H9 (cell line): ENCODE measurements around the gene OSBPL9. TPM values are rescaled to one million over a fixed set of nuclear protein-coding genes. Genes with fewer than 3 reads are reported as not detected.

Experiments used
- DNase-seq: peaks from one replicate; pipeline ENCODE4 v3.0.0-alpha.2; 2017
- H2AFZ ChIP-seq: one replicate; pipeline ENCODE4 v1.6.1; 2013; ENCODE audit warnings: mild to moderate bottlenecking, low read length, control low read depth, moderate library complexity
- H2AK5ac ChIP-seq: 2 replicates; pipeline ENCODE4 v1.6.1; 2013; ENCODE audit warnings: low read length, control low read depth, mixed read lengths; ENCODE audit not compliant: insufficient read length
- H2BK120ac ChIP-seq: one replicate; pipeline ENCODE4 v1.6.1; 2013; ENCODE audit warnings: low read depth, mild to moderate bottlenecking, low read length, control low read depth, inconsistent platforms; ENCODE audit not compliant: poor library complexity, severe bottlenecking
- H2BK12ac ChIP-seq: 2 replicates; pipeline ENCODE4 v1.6.1; 2013; ENCODE audit warnings: low read length, control low read depth, mixed read lengths, low read depth; ENCODE audit not compliant: insufficient read length
- H2BK15ac ChIP-seq: 2 replicates; pipeline ENCODE4 v1.6.1; 2013; ENCODE audit warnings: low read depth, low read length, control low read depth
- H2BK20ac ChIP-seq: one replicate; pipeline ENCODE4 v1.6.1; 2013; ENCODE audit warnings: low read depth, mild to moderate bottlenecking, low read length, control low read depth, inconsistent platforms; ENCODE audit not compliant: poor library complexity, severe bottlenecking
- H2BK5ac ChIP-seq: 2 replicates; pipeline ENCODE4 v1.6.1; 2013; ENCODE audit warnings: low read length, control low read depth, mixed read lengths; ENCODE audit not compliant: insufficient read length
- H3K14ac ChIP-seq: 2 replicates; pipeline ENCODE4 v1.6.1; 2013; ENCODE audit warnings: low read length, control low read depth; ENCODE audit not compliant: insufficient read depth
- H3K18ac ChIP-seq: 2 replicates; pipeline ENCODE4 v1.6.1; 2013; ENCODE audit warnings: low read depth, mild to moderate bottlenecking, mixed read lengths, low read length, control low read depth; ENCODE audit not compliant: insufficient read length
- H3K23ac ChIP-seq: 2 replicates; pipeline ENCODE4 v1.6.1; 2013; ENCODE audit warnings: low read length, control low read depth, mixed read lengths, low read depth; ENCODE audit not compliant: insufficient read length
- H3K23me2 ChIP-seq: 2 replicates; pipeline ENCODE4 v1.6.1; 2013; ENCODE audit warnings: low read depth, mild to moderate bottlenecking, mixed read lengths, low read length, control low read depth; ENCODE audit not compliant: insufficient read length, poor library complexity, severe bottlenecking
- H3K27ac ChIP-seq: 2 replicates; pipeline ENCODE4 v1.5.1; 2013; ENCODE audit warnings: low read length, control low read depth, mixed read lengths, low read depth; ENCODE audit not compliant: insufficient read length
- H3K27me3 ChIP-seq: 2 replicates; pipeline ENCODE4 v1.6.1; 2013; ENCODE audit warnings: low read length, control low read depth, inconsistent platforms; ENCODE audit not compliant: insufficient read depth
- H3K4ac ChIP-seq: 2 replicates; pipeline ENCODE4 v1.6.1; 2013; ENCODE audit warnings: low read depth, mild to moderate bottlenecking, control low read depth, inconsistent platforms, low read length, moderate library complexity
- H3K4me1 ChIP-seq: 2 replicates; pipeline ENCODE4 v1.6.1; 2013; ENCODE audit warnings: low read length, control low read depth, inconsistent platforms; ENCODE audit not compliant: insufficient read depth
- H3K4me2 ChIP-seq: 2 replicates; pipeline ENCODE4 v1.6.1; 2013; ENCODE audit warnings: low read length, control low read depth, mixed read lengths; ENCODE audit not compliant: insufficient read length, insufficient read depth
- H3K56ac ChIP-seq: 2 replicates; pipeline ENCODE4 v1.6.1; 2013; ENCODE audit warnings: low read depth, mild to moderate bottlenecking, mixed read lengths, low read length, control low read depth; ENCODE audit not compliant: insufficient read length
- H3K79me1 ChIP-seq: 2 replicates; pipeline ENCODE4 v1.6.1; 2013; ENCODE audit warnings: low read depth, mild to moderate bottlenecking, moderate library complexity, low read length, control low read depth, inconsistent platforms; ENCODE audit not compliant: insufficient read depth, poor library complexity, severe bottlenecking
- H3K79me2 ChIP-seq: 2 replicates; pipeline ENCODE4 v1.6.1; 2013; ENCODE audit warnings: low read length, control low read depth, inconsistent platforms; ENCODE audit not compliant: insufficient read depth
- H3K9ac ChIP-seq: 2 replicates; pipeline ENCODE4 v1.6.1; 2013; ENCODE audit warnings: low read length, control low read depth, mixed read lengths; ENCODE audit not compliant: insufficient read length; ENCODE audit errors: extremely low read depth
- H3K9me3 ChIP-seq: one replicate; pipeline ENCODE4 v1.6.1; 2013; ENCODE audit warnings: low read depth, low read length, inconsistent platforms; ENCODE audit not compliant: control insufficient read depth
- H3T11ph ChIP-seq: one replicate; pipeline ENCODE4 v1.6.1; 2013; ENCODE audit warnings: mild to moderate bottlenecking, low read length, control low read depth, inconsistent platforms
- H4K20me1 ChIP-seq: one replicate; pipeline ENCODE4 v1.6.1; 2013; ENCODE audit not compliant: control insufficient read depth, insufficient read length, insufficient read depth
- H4K5ac ChIP-seq: 2 replicates; pipeline ENCODE4 v1.6.1; 2013; ENCODE audit warnings: low read depth, mild to moderate bottlenecking, mixed read lengths, low read length, control low read depth; ENCODE audit not compliant: insufficient read length
- H4K8ac ChIP-seq: replicated peaks from 2 replicates; pipeline ENCODE4 v1.6.1; 2013; ENCODE audit warnings: low read length, control low read depth, mixed read lengths, low read depth; ENCODE audit not compliant: insufficient read length
- H4K91ac ChIP-seq: 2 replicates; pipeline ENCODE4 v1.6.1; 2013; ENCODE audit warnings: low read depth, mild to moderate bottlenecking, moderate library complexity, mixed read lengths, low read length, control low read depth; ENCODE audit not compliant: insufficient read length
- H3K27ac Mint-ChIP-seq, 3 experiments: 2 replicates in 2 of 3; 3 replicates in 1 of 3; pipeline ENCODE4 v1.8.0; 2020 to 2021; ENCODE audit warnings: mixed read lengths in 3 of 3, mild to moderate bottlenecking in 1 of 3, moderate library complexity in 1 of 3
- H3K27me3 Mint-ChIP-seq: 2 replicates; pipeline ENCODE4 v1.8.0; 2021; ENCODE audit warnings: low read depth, mild to moderate bottlenecking, moderate library complexity, mixed read lengths
- H3K36me3 Mint-ChIP-seq, 3 experiments: 2 replicates in 2 of 3; 3 replicates in 1 of 3; pipeline ENCODE4 v1.8.0; 2020 to 2021; ENCODE audit warnings: low read depth in 3 of 3, mixed read lengths in 3 of 3; ENCODE audit not compliant: insufficient read depth in 1 of 3
- H3K4me1 Mint-ChIP-seq, 2 experiments: 2 replicates each; pipeline ENCODE4 v1.8.0; 2020; ENCODE audit warnings: mixed read lengths in 2 of 2
- H3K4me3 Mint-ChIP-seq, 2 experiments: 2 replicates in 1 of 2; 3 replicates in 1 of 2; pipeline ENCODE4 v1.8.0; 2020 to 2021; ENCODE audit warnings: mild to moderate bottlenecking in 2 of 2, mixed read lengths in 2 of 2, moderate library complexity in 1 of 2
- H3K9me3 Mint-ChIP-seq, 2 experiments: 2 replicates in 1 of 2; 3 replicates in 1 of 2; pipeline ENCODE4 v1.8.0; 2020; ENCODE audit warnings: mild to moderate bottlenecking in 2 of 2, mixed read lengths in 2 of 2, moderate library complexity in 1 of 2
- CTCF ChIP-seq: fragments of 200-600 bp; sonication (generic); conservative IDR thresholded peaks from 3 replicates; pipeline ENCODE4 v1.8.0; 2021; ENCODE audit warnings: antibody characterized with exemption, mild to moderate bottlenecking
- WGBS: extraction: QIAGEN DNeasy Blood & Tissue Kit; methylation state at CpG from one replicate; pipeline ENCODE4 v1.1.7; 2013; ENCODE audit warnings: missing lambda C conversion rate, low lambda C conversion rate, mixed read lengths; ENCODE audit not compliant: insufficient read length; ENCODE audit errors: extremely low coverage; 5-methylcytosine and 5-hydroxymethylcytosine counted together
- total RNA-seq: library from RNA; stranded (reverse); gene quantifications from 2 replicates; pipeline ENCODE4 v1.2.1, GENCODE V29; 2021

OSBPL9 gene
- total RNA-seq, 1 experiment from 2014 or later, result 76.7 TPM

- Histone ChIP-seq H3K18ac (no peak overlapping the region), H2BK120ac (no peak overlapping the region), H3K23me2 (no peaks in the 10 kb centered on the region), H2BK20ac (no peak overlapping the region), H3K27me3 (no peaks in the 10 kb centered on the region), H2BK12ac (no peak overlapping the region), H3K4me1 (no peaks in the 10 kb centered on the region), H4K20me1 (no peaks in the 10 kb centered on the region), H2BK15ac (no peak overlapping the region), H4K8ac (no peak overlapping the region), H2AFZ (no peak overlapping the region), H3K4me2 (no peak overlapping the region), H4K5ac (no peak overlapping the region), H3K14ac (no peak overlapping the region), H3K56ac (no peak overlapping the region), H4K91ac (no peak overlapping the region), H3K4ac (no peak overlapping the region), H3K79me2 (no peaks in the 10 kb centered on the region), H3K27ac (no peak overlapping the region), H3T11ph (no peak overlapping the region), H3K79me1 (no peaks in the 10 kb centered on the region), H3K9me3 (no peaks in the 10 kb centered on the region), H3K23ac (no peak overlapping the region), H3K9ac (no peak overlapping the region), H2AK5ac (no peak overlapping the region), H2BK5ac (no peak overlapping the region)
- H3K36me3 Mint-ChIP-seq, result peaks cover 6 to 65% (median 58%) of the 10 kb centered on the region in 3 experiments; a peak in 6 of 7 replicates
- H3K27me3 Mint-ChIP-seq, result no peaks in the 10 kb centered on the region
- H3K9me3 Mint-ChIP-seq, result no peaks in the 10 kb centered on the region
- H3K27ac Mint-ChIP-seq, result no peak overlapping the region; a peak in 1 of 7 replicates
- TF ChIP-seq CTCF, result no peak
- DNase-seq, result no peak
- H3K4me1 Mint-ChIP-seq, result no peaks in the 10 kb centered on the region
- no CpG with 5 or more reads among the region's 3 CpGs for WGBS
- no peak overlapping the region for H3K4me3 Mint-ChIP-seq
Measured at GRCh38 chr1:51780927-51781326, 164.0 kb downstream of the OSBPL9 start.
